HG02852 (cell line): ENCODE measurements around the gene METRNL.
"Not testable (repeated sequence)": the region's sequence is repeated elsewhere in the genome, so short reads cannot be mapped to it uniquely, and the experiment has no call there.

Experiments
- ATAC-seq: cut with Tn5 transposase; IDR thresholded peaks from one replicate; pipeline ENCODE4 v1.9.1; 2021; ENCODE audit warnings: mild to moderate bottlenecking, moderate library complexity; ENCODE audit not compliant: unreplicated experiment

The METRNL gene

DNA sequence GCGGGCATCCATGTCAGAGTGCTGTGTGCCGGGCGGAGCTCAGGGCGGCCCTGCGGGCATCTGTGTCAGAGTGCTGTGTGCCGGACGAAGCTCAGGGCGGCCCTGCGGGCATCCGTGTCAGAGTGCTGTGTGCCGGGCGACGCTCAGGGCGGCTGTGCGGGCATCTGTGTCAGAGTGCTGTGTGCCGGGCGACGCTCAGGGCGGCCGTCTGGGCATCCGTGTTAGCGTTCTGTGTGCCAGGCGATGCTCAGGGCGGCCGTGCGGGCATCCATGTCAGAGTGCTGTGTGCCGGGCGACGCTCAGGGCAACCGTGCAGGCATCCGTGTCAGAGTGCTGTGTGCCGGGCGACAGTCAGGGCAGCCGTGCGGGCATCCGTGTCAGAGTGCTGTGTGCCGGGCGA lies 55.0 kb downstream of the METRNL start:
- not testable (repeated sequence) for ATAC-seq

DNA sequence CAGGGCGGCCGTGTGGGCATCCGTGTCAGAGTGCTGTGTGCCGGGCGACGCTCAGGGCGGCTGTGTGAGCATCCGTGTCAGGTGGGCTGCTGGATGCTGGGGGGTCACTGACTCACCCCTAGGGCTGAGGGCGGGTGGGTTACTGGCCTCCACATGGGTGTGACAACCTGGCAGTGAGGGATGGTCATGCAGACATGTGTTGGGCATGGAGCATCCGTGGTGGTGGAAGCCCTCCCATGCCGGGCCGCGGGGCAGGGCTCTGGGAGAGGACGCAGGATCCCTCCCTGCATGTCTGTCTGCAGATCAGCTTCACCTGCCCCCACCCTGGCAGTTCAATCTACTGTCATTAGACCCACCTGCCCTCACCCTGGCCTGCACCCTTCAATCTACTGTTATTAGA lies 56.3 kb downstream of the METRNL start:
- ATAC-seq: no peak

DNA sequence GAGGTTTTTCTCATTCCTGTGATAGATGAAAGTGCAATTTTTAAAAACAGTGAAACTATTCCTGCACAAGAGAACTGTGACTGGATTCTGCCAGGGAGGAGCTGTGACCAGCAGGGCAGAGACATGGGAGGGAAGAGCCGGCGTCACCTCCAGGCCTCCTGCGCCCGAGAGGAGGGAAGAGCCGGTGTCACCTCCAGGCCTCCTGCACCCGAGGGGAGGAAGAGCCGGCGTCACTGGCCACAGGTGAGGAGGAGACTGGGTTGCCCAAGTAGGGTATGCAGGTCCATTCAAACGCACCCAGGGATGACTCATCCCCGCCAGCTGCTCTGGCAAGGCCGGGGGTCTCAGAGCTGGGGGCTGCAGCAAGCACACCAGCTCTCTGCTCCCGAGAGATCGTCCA lies 56.7 kb downstream of the METRNL start:
- no peak for ATAC-seq

DNA sequence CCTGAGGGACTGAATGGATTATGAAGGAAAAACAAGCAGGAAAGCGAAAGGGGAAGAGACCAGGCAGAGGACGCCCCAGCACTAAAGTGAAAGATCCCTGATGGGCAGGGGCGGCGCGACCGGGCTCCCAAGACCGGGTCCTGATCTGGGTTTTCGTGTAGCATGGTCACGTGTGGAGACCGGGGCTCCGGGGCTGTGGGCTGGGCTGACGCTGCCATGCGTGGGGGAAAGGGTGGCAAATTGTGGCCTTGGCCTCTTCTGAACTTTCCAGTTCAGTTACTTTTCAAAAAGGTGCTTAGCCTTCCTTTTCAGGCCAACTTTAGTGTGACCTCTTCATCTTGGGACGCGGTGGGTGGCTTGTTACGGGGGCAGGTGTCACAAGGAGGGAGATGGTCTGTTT lies 57.5 kb downstream of the METRNL start:
- ATAC-seq: no peak

DNA sequence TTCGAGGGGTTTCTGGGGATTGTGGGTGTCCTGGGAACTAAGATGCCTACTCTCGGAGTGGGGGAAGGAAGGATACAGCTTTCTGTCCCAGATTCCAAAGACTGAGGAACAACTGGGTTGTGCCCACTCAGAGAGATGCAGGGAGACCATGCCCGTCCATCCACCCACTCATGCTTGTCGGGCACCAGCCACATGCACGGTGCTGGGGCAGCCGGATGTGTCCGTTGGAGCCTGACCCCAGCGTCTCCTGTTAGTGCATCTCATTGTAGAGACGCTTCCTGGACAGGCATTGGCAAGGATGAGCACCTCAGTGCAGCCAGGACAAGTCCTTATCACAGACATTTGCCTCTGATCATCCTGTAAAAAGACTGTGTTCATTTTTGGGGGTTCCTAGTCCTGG lies 58.1 kb downstream of the METRNL start:
- no peak for ATAC-seq

DNA sequence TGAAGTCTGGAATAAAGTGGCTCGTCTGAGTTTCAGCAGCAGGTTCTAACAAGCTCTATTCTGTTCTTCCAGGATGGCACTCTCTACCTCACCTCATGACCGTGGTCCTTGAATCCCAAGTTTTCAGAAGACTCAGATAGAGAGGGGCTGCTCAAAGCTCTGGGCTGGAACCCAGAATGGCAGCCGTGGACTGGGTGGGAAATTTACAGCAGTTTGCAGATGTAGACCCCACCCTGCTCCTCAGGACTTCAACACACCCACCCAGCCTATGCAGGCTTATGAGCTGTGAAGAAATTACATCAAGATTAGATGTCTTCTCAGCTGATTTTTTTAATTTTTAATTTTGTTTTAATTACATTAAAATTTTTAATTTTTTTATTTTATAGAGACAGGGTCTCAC lies 59.4 kb downstream of the METRNL start:
- ATAC-seq: no peak

DNA sequence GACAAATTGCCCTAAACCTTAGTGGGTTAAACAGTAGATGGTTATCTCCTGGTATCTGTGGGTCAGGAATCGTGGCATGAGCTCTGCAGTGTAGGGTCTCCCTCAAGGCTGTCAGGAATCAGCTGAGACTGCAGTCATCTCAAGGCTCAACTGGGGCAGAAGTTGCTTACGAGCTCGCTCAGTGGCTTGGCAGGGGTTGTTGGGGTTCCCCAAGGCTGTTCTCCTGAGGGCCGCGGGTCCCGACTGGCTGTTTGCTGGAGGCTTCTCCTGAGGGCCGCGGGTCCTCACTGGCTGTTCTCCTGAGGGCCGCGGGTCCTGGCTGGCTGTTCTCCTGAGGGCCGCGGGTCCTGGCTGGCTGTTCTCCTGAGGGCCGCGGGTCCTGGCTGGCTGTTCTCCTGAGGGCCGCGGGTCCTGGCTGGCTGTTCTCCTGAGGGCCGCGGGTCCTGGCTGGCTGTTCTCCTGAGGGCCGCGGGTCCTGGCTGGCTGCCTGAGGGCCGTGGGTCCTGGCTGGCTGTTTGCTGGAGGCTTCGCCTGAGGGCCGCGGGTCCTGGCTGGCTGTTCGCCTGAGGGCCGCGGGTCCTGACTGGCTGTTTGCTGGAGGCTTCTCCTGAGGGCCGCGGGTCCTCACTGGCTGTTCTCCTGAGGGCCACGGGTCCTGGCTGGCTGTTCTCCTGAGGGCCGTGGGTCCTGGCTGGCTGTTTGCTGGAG lies 60.3 kb downstream of the METRNL start:
- not testable (repeated sequence) for ATAC-seq

DNA sequence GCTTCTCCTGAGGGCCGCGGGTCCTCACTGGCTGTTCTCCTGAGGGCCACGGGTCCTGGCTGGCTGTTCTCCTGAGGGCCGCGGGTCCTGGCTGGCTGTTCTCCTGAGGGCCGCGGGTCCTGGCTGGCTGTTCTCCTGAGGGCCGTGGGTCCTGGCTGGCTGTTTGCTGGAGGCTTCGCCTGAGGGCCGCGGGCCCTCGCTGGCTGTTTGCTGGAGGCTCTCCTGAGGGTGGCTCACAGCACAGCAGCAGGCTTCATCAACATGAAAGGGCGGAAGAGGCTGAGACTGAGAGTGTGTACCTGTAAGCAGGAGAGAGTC lies 60.8 kb downstream of the METRNL start:
- not testable (repeated sequence) for ATAC-seq

DNA sequence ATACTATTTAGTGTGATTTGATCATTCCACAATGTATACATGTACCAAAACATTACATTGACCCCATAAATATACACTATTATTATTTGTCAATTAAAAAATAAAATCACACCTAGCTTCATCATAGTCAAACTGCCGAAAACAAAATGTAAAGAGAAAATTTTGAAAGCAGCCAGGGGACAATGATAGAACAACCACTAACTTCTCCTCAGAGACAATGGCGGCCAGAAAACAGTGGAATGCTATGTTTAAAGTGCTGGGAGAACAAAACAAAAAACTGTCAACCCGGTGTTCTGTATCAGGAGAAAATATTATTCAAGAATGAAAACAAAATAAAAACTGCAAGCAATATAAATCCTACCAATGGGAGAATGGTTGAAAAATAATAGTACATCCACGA lies 63.2 kb downstream of the METRNL start:
- no peak for ATAC-seq

DNA sequence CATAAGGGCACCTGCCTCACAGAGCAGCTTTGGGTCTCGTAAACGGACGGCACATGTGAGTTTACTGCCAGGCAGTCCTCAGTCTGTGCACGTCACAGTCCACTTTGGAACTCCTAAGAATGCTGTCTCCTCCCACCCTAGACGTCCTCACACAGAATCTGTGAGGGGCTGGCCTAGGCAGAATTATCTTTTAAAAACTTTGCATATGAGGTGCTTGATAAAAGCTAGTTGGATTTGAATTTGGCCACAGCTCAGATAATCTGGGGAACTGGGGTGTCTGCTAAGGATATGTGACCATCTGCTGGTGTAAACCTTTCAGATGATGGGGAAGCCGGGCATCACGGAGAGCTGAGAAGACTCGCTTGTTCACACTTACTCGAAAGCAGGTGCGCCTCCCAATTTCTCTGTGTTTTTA lies 64.4 kb downstream of the METRNL start:
- no peak for ATAC-seq
